GM12892 (cell line): ENCODE data around the gene PSMB4.
"Not testable (repeated sequence)": the region's sequence is repeated elsewhere in the genome, so short reads cannot be mapped to it uniquely, and the experiment has no call there.

ENCODE experiments used
- DNase-seq: peaks from one replicate; pipeline ENCODE4 v3.0.0; 2011; ENCODE audit not compliant: insufficient read length
- FAIRE-seq: peaks from 2 replicates; lab custom pipeline; 2011; peaks lifted over from hg19 to GRCh38; lab: Jason Lieb, UNC
- POLR2A ChIP-seq: IDR thresholded peaks from 2 replicates; pipeline ENCODE4 v1.6.1; 2011; ENCODE audit warnings: low read depth, low read length, control low read depth
- POLR2AphosphoS5 ChIP-seq: IDR thresholded peaks from 2 replicates; pipeline ENCODE4 v1.6.1; 2011; ENCODE audit warnings: low read depth, low read length, control low read depth
- TAF1 ChIP-seq: IDR thresholded peaks from 2 replicates; pipeline ENCODE4 v1.6.1; 2011; ENCODE audit warnings: low read depth, mild to moderate bottlenecking, control low read depth, low read length, borderline replicate concordance

Gene PSMB4

GRCh38 chr1:151369621-151370048, 29.7 kb upstream of the PSMB4 start:
- TF ChIP-seq POLR2AphosphoS5 = no peak
- no peak for TF ChIP-seq TAF1
- TF ChIP-seq POLR2A = no peak
- FAIRE-seq (no peak), DNase-seq (no peak)

GRCh38 chr1:151370211-151370911, 29.0 kb upstream of the PSMB4 start:
- TF ChIP-seq TAF1 (no peak), POLR2AphosphoS5 (no peak), POLR2A (no peak)
- DNase-seq (no peak), FAIRE-seq (no peak)

- TF ChIP-seq POLR2AphosphoS5 = no peak
- TF ChIP-seq TAF1 = no peak
- TF ChIP-seq POLR2A = no peak
- no peak for FAIRE-seq
- DNase-seq = no peak
Measured at GRCh38 chr1:151371370-151372057, 27.9 kb upstream of the PSMB4 start.

- FAIRE-seq = no peak
- no peak for DNase-seq
- TF ChIP-seq TAF1 (no peak), POLR2A (no peak), POLR2AphosphoS5 (no peak)
Measured at GRCh38 chr1:151372058-151372934, 27.1 kb upstream of the PSMB4 start, which contains the start of gene SELENBP1. SELENBP1 (minus strand) TSS chr1:151372705; CDS start chr1:151372641, 64 bp downstream.

GRCh38 chr1:151373196-151373595, 26.2 kb upstream of the PSMB4 start:
- no peak for FAIRE-seq
- no peak for DNase-seq
- TF ChIP-seq TAF1 (no peak), POLR2A (no peak), POLR2AphosphoS5 (no peak)

- DNase-seq = no peak
- TF ChIP-seq POLR2AphosphoS5 = no peak
- TF ChIP-seq TAF1 = no peak
- no peak for TF ChIP-seq POLR2A
- FAIRE-seq = no peak
Measured at GRCh38 chr1:151377150-151377884, 22.1 kb upstream of the PSMB4 start.

GRCh38 chr1:151384584-151384983, 14.8 kb upstream of the PSMB4 start:
- TF ChIP-seq POLR2A (no peak), POLR2AphosphoS5 (no peak), TAF1 (no peak)
- FAIRE-seq = no peak
- DNase-seq = no peak

GRCh38 chr1:151386002-151386401, 13.4 kb upstream of the PSMB4 start:
- FAIRE-seq (no peak), DNase-seq (no peak)
- no peak for TF ChIP-seq POLR2A

GRCh38 chr1:151390221-151391078, 8.9 kb upstream of the PSMB4 start:
- not testable (repeated sequence) for FAIRE-seq, DNase-seq

- DNase-seq (no peak), FAIRE-seq (no peak)
- TF ChIP-seq TAF1 (no peak), POLR2AphosphoS5 (no peak), POLR2A (no peak)
Measured at GRCh38 chr1:151391079-151391563, 8.3 kb upstream of the PSMB4 start.
